Lower leg skin (tissue), 4 donors: ENCODE measurements around the gene NPAS1. TPM values are rescaled to one million over a fixed set of nuclear protein-coding genes. Genes with fewer than 3 reads are reported as not detected.

Experiments used
- DNase-seq, 2 donors: peaks; one replicate each; pipeline ENCODE4 v3.0.0-alpha.2; 2019; ENCODE audit warnings: low spot score in 2 of 2
- H3K4me3 ChIP-seq: fragments of 200-600 bp; sonication (generic); 2 replicates; pipeline ENCODE4 v1.5.1; 2017; ENCODE audit warnings: mild to moderate bottlenecking, low read depth; ENCODE audit not compliant: poor library complexity, severe bottlenecking
- POLR2A ChIP-seq, 2 donors: fragments of 450-650 bp; IDR thresholded peaks; one replicate each; pipeline ENCODE4 v1.6.1; 2016 to 2017; ENCODE audit warnings: antibody characterized with exemption in 2 of 2, mild to moderate bottlenecking in 1 of 2, moderate library complexity in 1 of 2
- WGBS, 2 donors: methylation state at CpG; one replicate each; pipeline ENCODE4 v1.1.5; 2018; 5-methylcytosine and 5-hydroxymethylcytosine counted together
- intact Hi-C: fragments of 100-400 bp; cut with DNase I; formaldehyde crosslinking; loops from one replicate; pipeline ENCODE4 v1.15.0; 2023; ENCODE audit warnings: low total_unique reads
- total RNA-seq, 4 donors: library from RNA; depleted of rRNA; stranded (reverse); fragments of >200 nt; gene quantifications; one replicate each; pipeline ENCODE4 v1.1.0, GENCODE V29; 2016
- TF ChIP-seq, protein P1 (sequence below), 3 donors: fragments of 450-650 bp; IDR thresholded peaks; one replicate each; pipeline ENCODE4 v1.5.1; 2016; ENCODE audit warnings: antibody characterized with exemption in 3 of 3, mild to moderate bottlenecking in 3 of 3, moderate library complexity in 2 of 3

Gene NPAS1
- total RNA-seq, 4 donors from 2014 or later = 5.7 to 24.3 (median 12.6) TPM

DNA sequence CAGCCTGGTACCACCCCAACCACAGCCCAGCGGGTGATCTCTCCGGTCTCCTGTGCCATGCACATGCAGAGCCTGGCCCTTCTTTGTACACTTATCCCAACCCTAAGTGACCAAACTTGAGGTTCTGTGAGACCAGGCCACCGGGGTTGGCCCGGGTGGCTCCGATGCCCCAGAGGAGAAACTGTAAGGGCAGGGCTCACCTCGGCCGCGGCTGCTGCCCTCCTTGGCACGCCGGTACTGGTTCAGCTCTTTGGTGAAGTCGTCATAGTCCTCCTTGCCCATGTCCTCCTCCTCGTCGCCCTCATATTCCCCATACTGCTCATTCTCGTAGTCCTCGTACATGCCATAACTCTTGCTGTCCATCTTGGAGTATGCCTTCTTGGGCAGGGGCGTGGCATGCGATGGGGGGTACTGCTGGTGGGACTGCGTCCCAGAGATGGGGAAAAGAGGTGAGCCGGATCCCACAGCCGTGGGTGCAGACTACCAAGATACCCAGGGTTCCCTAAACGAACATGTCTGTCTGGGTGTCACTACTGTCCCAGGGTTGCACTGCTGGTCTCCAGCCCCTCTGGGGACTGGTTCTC is 70.2 kb downstream of the NPAS1 start:
- WGBS, 2 donors = 96 to 97% methylated on average over 19 to 21 of the region's 21 CpGs
- intact Hi-C loops = no loop called here
- no peak for DNase-seq
- TF ChIP-seq POLR2A (IDR thresholded peaks at IDR 0.05) = no peak
- TF ChIP-seq, protein P1, sequence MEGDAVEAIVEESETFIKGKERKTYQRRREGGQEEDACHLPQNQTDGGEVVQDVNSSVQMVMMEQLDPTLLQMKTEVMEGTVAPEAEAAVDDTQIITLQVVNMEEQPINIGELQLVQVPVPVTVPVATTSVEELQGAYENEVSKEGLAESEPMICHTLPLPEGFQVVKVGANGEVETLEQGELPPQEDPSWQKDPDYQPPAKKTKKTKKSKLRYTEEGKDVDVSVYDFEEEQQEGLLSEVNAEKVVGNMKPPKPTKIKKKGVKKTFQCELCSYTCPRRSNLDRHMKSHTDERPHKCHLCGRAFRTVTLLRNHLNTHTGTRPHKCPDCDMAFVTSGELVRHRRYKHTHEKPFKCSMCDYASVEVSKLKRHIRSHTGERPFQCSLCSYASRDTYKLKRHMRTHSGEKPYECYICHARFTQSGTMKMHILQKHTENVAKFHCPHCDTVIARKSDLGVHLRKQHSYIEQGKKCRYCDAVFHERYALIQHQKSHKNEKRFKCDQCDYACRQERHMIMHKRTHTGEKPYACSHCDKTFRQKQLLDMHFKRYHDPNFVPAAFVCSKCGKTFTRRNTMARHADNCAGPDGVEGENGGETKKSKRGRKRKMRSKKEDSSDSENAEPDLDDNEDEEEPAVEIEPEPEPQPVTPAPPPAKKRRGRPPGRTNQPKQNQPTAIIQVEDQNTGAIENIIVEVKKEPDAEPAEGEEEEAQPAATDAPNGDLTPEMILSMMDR (IDR thresholded peaks at IDR 0.05) = no peak
- H3K4me3 ChIP-seq = no peak overlapping the region

DNA sequence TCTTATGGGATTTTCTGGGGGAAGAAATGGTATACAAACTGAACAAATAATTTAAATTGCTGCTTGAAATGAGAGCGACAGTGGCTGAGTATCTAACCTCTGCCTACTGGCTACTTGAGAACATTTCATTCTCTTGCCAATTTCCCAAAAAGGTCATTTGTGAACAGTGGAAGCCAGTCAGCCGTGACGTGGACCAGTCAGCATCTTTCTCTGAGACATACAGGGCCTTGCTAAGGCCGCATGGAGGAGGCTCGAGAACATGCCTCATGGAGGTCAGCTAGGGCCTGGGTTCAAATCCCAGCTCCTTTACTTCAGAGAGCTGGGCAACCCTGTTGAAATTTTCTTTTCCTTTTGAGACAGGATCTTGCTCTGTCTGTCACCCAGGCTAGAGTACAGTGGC is 73.6 kb downstream of the NPAS1 start:
- WGBS, 2 donors = 86 to 93% methylated on average over 5 of the region's 5 CpGs
- intact Hi-C loops = no loop called here
- no peak overlapping the region for H3K4me3 ChIP-seq
- TF ChIP-seq, protein P1 (IDR thresholded peaks at IDR 0.05) = no peak
- no peak for TF ChIP-seq POLR2A (IDR thresholded peaks at IDR 0.05)
- DNase-seq = no peak

DNA sequence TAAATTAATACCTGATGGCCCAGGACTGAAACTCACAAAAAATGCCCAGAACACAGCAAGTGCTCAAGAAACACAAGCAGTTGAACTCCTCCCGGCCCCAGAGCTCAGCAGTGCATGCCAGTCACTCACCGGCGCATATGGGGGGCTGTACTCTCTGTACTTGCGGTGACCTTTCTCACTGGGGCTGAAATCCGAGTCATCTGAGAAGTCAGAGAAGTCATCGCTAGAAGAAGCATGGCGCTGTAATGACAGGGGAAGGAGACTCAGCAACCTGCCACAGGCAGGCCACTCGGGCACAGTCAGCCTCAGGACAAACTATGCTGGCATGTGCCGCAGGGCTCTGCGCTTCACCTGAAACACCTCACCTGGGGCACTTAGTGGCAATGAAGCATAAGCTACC is 74.2 kb downstream of the NPAS1 start:
- no peak for DNase-seq
- intact Hi-C loops = no loop called here
- WGBS, 2 donors = 83 to 86% methylated on average over 10 of the region's 10 CpGs
- no peak for TF ChIP-seq POLR2A (IDR thresholded peaks at IDR 0.05)
- TF ChIP-seq, protein P1 (IDR thresholded peaks at IDR 0.05) = no peak
- H3K4me3 ChIP-seq = no peak overlapping the region

DNA sequence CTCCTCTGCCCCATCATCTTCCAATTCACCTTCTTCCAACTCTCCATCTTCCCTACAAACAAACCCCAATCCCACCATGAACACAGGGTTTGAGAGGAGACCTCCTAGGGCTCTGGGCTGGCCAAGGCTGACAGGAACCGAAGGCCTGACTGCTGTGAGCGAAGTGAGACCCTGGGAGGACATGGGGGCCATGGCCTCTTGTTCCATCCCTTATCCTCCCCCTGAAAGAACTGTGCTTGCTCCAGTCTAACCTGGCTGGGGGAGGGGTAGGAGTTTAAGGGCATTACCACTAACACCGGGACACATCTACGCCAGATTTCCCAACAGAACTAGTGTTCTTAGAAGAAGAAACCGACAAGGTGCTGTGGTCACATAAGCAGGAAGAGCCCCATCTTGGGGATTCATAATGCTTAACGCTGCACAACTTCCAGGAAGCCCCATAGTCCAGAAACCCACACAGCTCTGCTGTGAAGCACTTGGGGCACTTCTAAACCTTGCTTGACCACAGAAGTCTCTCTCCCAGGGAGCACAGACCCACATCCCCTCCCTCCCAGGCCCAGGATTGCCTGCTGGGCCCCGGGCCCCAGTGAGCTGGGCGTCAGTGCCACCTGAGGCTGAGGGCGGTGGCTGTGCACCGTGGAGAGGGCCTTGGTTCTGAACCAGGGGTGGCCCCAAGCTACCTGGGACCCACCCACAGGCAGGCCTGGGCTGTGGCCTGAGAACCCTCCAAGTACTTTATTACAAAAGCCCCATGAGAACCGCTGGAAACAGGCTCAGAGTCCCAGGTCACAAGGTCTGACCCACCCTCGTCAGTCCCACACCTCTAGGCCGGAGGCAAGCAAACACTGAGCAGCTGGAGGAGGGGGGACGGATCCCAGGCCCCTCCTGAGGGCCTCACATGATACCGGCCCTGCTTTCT is 75.2 kb downstream of the NPAS1 start:
- WGBS, 2 donors = 52 to 65% methylated on average over 11 to 15 of the region's 15 CpGs
- TF ChIP-seq, protein P1 (IDR thresholded peaks at IDR 0.05) = no peak
- no peak for TF ChIP-seq POLR2A (IDR thresholded peaks at IDR 0.05)
- intact Hi-C loops = no loop called here
- DNase-seq = no peak
- no peak overlapping the region for H3K4me3 ChIP-seq

Other genes starting within 250 kb of the NPAS1 start
- gene SLC1A5, start 231.2 kb upstream of the NPAS1 start, total RNA-seq = 100 to 1,000 TPM in 3 of 4 donors, 10 to 100 TPM in 1; 59.3 to 181 (median 137) TPM
- 100 to 1,000 TPM in 3 of 4 donors, 10 to 100 TPM in 1; 88.9 to 132 (median 114) TPM for gene AP2S1, start 169.0 kb upstream of the NPAS1 start, total RNA-seq
- gene ARHGAP35, start 158.8 kb upstream of the NPAS1 start, total RNA-seq = 10 to 100 TPM; 19.4 to 43.6 (median 40.1) TPM
- gene TMEM160, start 28.8 kb downstream of the NPAS1 start, total RNA-seq = 10 to 100 TPM; 54.1 to 64.8 (median 56.0) TPM
- gene ZC3H4, start 93.9 kb downstream of the NPAS1 start, total RNA-seq = 10 to 100 TPM; 21.8 to 29.5 (median 27.6) TPM
- 10 to 100 TPM; 38.8 to 56.1 (median 44.2) TPM for gene SAE1, start 111.0 kb downstream of the NPAS1 start, total RNA-seq
- 10 to 100 TPM; 11.2 to 33.0 (median 14.4) TPM for gene BBC3, start 211.4 kb downstream of the NPAS1 start, total RNA-seq
- gene CCDC9, start 236.7 kb downstream of the NPAS1 start, total RNA-seq = 10 to 100 TPM; 26.4 to 46.6 (median 33.7) TPM